Cardiac muscle cell (in vitro differentiated cells and primary cell): Measurements from ENCODE around the gene CFL2. TPM values are rescaled to one million over a fixed set of nuclear protein-coding genes. Genes with fewer than 3 reads are reported as not detected.
"Not testable (repeated sequence)": the region's sequence is repeated elsewhere in the genome, so short reads cannot be mapped to it uniquely, and the experiment has no call there.

Experiments used
- DNase-seq, 2 donors: peaks; one replicate each; pipeline versions ENCODE4 v3.0.0 to v3.0.0-alpha.2; 2010 to 2017; ENCODE audit warnings: low read depth in 1 of 2, low spot score in 1 of 2
- H3K27ac ChIP-seq: fragments of 200-600 bp; sonication (generic); 2 replicates; pipeline ENCODE4 v1.5.1; 2016
- H3K27me3 ChIP-seq: fragments of 200-600 bp; sonication (generic); 2 replicates; pipeline ENCODE4 v1.6.0; 2016; ENCODE audit warnings: control low read depth
- H3K36me3 ChIP-seq: fragments of 200-600 bp; sonication (generic); 2 replicates; pipeline ENCODE4 v1.5.1; 2016; ENCODE audit warnings: control low read depth
- H3K4me1 ChIP-seq: fragments of 200-600 bp; sonication (generic); 2 replicates; pipeline ENCODE4 v1.8.1; 2017; ENCODE audit warnings: low read depth, mild to moderate bottlenecking, mixed run types
- H3K4me3 ChIP-seq: fragments of 200-600 bp; sonication (generic); 2 replicates; pipeline ENCODE4 v1.5.1; 2016; ENCODE audit warnings: mild to moderate bottlenecking
- H3K9me3 ChIP-seq: fragments of 200-600 bp; sonication (generic); 2 replicates; pipeline ENCODE4 v1.5.1; 2017; ENCODE audit warnings: low read depth, mild to moderate bottlenecking, control low read depth
- polyA plus RNA-seq: library from polyadenylated mRNA; unstranded; fragments of >200 nt; fragmentation: Nextera tagmentation; extraction: Ambion mirVana; gene quantifications from 2 replicates; pipeline ENCODE4 v1.2.1, GENCODE V29; 2016
- total RNA-seq: library from RNA; depleted of rRNA; stranded (reverse); fragments of >200 nt; gene quantifications from 2 replicates; pipeline ENCODE4 v1.2.3, GENCODE V29; 2016
- TF ChIP-seq, protein P1 (sequence below): IDR thresholded peaks from 2 replicates; pipeline ENCODE4 v1.5.1; 2012; ENCODE audit warnings: low read depth, mild to moderate bottlenecking, low read length

The CFL2 gene
- total and polyA plus RNA-seq, 2 experiments from 2014 or later = 73.1 to 143 TPM

DNA sequence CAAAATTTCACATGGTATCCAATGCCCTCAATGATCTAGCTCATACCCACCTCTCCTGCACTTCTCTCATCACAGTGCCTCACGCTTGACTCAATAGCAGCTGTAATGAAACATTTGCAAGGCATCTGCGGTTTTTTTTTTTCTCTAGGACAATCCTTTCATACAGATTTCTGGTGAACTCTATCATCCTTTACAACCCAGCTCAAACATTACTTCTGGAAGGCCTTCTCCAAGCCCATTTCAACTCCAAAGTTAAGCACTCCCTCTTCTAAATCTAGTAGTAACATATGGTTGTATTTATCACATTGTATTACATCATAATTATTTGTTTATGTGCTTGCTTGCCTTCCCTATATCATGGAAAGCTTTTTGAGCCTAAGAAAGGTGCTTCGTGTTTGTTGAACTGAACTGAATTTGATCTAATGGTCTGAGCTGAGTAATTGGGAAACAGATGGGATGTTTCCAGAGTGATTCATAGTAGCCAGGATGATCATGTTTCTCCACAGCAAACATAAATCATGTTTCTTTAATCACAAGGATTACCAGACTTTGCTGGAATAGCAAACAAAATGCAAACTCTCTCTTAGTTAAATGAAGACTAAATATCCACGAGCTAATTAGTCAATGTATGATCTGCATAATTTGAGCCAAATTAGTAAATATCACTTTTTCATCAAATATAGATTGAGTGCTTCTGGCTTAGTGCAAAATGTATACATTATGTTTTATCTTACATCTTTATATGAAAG, 14.3 kb downstream of the CFL2 start:
- Histone ChIP-seq H3K27ac (no peak overlapping the region), H3K4me3 (no peak overlapping the region), H3K27me3 (no peaks in the 10 kb centered on the region), H3K4me1 (no peaks in the 10 kb centered on the region), H3K9me3 (no peaks in the 10 kb centered on the region), H3K36me3 (no peaks in the 10 kb centered on the region)
- TF ChIP-seq, protein P1, sequence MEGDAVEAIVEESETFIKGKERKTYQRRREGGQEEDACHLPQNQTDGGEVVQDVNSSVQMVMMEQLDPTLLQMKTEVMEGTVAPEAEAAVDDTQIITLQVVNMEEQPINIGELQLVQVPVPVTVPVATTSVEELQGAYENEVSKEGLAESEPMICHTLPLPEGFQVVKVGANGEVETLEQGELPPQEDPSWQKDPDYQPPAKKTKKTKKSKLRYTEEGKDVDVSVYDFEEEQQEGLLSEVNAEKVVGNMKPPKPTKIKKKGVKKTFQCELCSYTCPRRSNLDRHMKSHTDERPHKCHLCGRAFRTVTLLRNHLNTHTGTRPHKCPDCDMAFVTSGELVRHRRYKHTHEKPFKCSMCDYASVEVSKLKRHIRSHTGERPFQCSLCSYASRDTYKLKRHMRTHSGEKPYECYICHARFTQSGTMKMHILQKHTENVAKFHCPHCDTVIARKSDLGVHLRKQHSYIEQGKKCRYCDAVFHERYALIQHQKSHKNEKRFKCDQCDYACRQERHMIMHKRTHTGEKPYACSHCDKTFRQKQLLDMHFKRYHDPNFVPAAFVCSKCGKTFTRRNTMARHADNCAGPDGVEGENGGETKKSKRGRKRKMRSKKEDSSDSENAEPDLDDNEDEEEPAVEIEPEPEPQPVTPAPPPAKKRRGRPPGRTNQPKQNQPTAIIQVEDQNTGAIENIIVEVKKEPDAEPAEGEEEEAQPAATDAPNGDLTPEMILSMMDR = no peak
- peak in 1 of 2 donors; percentile 84 for DNase-seq

DNA sequence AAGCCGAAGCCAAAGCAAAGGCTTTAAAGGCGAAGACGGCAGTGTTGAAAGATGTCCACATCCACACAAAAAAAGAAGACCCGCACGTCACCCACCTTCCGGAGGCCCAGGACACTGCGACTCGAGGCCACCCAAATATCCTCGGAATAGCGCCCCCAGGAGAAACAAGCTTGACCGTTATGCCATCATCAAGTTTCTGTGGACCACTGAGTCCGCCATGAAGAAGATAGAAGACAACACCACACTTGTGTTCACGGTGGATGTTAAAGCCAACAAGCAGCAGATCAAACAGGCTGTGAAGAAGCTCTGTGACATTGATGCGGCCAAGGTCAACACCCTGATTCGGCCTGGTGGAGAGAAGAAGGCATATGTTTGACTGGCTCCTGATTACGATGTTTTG, 20.2 kb downstream of the CFL2 start:
- not testable (repeated sequence) for H3K9me3 ChIP-seq, H3K27me3 ChIP-seq, H3K36me3 ChIP-seq, H3K27ac ChIP-seq, DNase-seq, H3K4me3 ChIP-seq, H3K4me1 ChIP-seq

DNA sequence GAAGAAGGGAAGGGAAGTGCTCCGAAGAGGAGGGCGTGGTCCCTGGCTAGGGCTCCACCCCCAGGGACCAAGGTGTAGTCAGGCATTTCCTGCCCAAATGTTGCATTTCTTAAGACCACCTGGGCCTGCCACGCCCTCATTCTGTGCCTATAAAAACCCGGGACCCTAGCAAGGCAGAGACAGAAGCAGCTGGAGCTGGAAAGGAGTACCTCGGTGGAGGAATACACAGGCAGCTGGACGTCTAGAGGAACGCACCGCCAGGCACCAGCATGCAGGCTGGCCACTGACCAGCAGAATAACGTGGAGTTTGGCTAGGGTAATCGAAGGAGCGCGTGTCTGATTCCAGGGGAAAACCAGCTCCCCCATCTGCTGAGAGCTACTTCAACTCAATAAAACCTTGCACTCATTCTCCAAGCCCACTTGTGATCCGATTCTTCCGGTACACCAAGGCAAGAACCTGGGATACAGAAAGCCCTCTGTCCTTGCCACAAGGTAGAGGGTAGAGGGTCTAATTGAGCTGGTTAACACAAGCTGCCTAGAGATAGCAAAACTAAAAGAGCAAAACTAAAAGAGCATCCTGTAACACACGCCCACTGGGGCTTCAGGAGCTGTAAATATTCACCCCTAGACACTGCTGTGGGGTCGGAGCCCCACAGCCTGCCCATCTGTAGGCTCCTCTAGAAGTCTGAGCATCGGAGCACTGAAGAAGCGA, 21.0 kb downstream of the CFL2 start:
- Histone ChIP-seq H3K27me3 (no peaks in the 10 kb centered on the region), H3K4me3 (no peak overlapping the region), H3K27ac (no peak overlapping the region), H3K4me1 (no peaks in the 10 kb centered on the region), H3K9me3 (no peaks in the 10 kb centered on the region), H3K36me3 (no peaks in the 10 kb centered on the region)
- DNase-seq = peak in 1 of 2 donors; percentile 21
- TF ChIP-seq, protein P1 = no peak

DNA sequence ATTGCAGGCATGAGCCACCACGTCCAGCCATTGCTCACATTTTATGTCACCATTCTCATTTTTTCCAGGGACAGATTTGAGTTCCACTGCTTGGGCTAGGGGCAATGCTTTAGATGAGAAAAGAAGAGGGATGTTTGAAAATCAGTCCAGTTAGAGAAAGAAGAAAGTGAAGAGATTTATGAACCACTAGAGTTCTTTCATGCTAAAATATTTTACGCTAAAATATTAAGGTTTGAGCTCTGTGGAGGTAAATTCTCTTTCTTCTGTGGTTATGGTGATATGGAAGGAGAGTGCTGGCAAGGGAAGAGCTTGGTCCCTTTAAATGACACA, 21.5 kb downstream of the CFL2 start:
- Histone ChIP-seq H3K36me3 (no peaks in the 10 kb centered on the region), H3K9me3 (no peaks in the 10 kb centered on the region), H3K4me3 (no peak overlapping the region), H3K4me1 (no peaks in the 10 kb centered on the region), H3K27ac (no peak overlapping the region), H3K27me3 (no peaks in the 10 kb centered on the region)
- no peak for DNase-seq
- TF ChIP-seq, protein P1 = no peak

DNA sequence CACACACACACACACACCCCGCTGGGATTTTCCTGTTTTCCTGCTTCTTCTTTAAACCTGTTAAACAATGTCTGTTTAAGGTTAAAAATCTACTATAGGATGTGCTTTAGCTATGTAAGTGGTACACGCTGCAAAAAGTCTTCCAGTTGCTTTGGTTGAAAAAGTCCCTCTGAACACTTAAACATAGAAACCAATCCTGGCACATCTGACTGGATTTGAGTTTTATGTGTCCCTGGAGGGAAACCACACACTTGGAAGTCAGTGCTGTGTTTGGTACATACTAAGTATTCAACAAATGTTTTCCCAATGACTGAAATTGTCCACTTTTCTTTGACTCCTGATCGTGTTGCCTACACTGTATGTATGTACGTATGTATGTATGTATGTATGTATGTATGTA, 22.0 kb downstream of the CFL2 start:
- no peak overlapping the region for H3K4me3 ChIP-seq
- no peak for DNase-seq
- no peaks in the 10 kb centered on the region for H3K9me3 ChIP-seq
- H3K27ac ChIP-seq = no peak overlapping the region
- TF ChIP-seq, protein P1 = no peak
- H3K27me3 ChIP-seq = no peaks in the 10 kb centered on the region
- no peaks in the 10 kb centered on the region for H3K4me1 ChIP-seq
- no peaks in the 10 kb centered on the region for H3K36me3 ChIP-seq

DNA sequence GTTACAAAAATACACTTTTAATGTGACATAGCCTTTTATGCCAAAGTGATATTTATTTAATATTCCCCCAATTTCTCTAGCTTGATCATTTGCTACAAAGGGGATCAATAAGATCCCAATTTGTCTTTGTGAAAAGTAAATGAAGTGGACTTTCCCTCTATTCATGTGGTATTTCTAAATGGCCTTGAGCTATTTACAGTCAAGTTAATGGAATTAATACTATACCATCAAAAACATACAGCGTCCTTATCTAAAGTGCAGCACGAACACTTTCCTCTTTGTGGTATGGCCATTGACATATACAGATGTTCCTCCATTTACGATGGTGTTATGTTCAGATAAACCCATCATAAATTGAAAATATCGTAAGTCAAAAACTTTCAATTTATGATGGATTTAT, 23.2 kb downstream of the CFL2 start:
- no peak overlapping the region for H3K27ac ChIP-seq
- no peaks in the 10 kb centered on the region for H3K36me3 ChIP-seq
- TF ChIP-seq, protein P1 = no peak
- H3K4me1 ChIP-seq = no peaks in the 10 kb centered on the region
- DNase-seq = no peak
- H3K27me3 ChIP-seq = no peaks in the 10 kb centered on the region
- H3K4me3 ChIP-seq = no peak overlapping the region
- no peaks in the 10 kb centered on the region for H3K9me3 ChIP-seq
